Activated CD4-positive, alpha-beta T cell treated with anti-CD3 and anti-CD28 coated beads for 1 hour (primary cell): ENCODE measurements around the gene OTUB1.

Source experiments
- DNase-seq: peaks from one replicate; pipeline ENCODE4 v3.0.0-alpha.2; 2020

Gene OTUB1

GRCh38 chr11:64007160-64007628 is 21.0 kb downstream of the OTUB1 start:
- no peak for DNase-seq

DNA sequence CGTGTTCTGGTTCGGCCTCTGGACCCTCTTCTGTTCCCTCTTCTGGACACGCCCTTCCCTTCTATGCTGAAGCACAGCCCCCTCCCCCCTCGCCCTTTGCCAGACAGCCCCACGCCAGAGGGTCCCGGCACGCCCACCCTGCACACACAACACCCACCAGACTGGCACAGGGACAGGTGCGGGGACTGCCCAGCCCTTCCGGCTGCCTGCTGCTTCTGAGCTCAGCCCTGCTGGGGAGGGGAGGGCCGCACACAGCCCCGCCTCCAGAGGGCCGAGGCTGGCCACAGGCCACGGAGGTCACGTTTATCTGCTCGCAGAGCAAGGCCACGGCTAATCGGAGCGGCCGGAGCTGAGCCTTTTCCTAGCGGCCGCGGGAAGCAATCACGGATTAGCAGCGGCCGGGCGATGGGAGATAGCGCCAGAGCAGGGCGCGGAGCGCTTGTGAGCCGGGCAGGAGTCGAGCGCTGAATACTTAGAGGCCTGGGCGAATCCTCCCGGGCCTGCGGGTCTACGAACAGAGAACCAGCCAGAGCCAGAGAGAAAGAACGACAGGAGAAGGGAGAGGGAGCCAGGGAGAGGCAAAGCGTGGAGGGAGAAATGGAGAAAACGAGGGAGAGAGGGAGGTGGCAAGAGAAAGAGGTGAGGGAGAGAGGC is 21.5 kb downstream of the OTUB1 start:
- DNase-seq: no peak

GRCh38 chr11:64008283-64008913 is 22.2 kb downstream of the OTUB1 start:
- no peak for DNase-seq

- no peak for DNase-seq
Observed at GRCh38 chr11:64008914-64009633, 22.8 kb downstream of the OTUB1 start.

GRCh38 chr11:64009710-64010109 is 23.5 kb downstream of the OTUB1 start:
- no peak for DNase-seq

DNA sequence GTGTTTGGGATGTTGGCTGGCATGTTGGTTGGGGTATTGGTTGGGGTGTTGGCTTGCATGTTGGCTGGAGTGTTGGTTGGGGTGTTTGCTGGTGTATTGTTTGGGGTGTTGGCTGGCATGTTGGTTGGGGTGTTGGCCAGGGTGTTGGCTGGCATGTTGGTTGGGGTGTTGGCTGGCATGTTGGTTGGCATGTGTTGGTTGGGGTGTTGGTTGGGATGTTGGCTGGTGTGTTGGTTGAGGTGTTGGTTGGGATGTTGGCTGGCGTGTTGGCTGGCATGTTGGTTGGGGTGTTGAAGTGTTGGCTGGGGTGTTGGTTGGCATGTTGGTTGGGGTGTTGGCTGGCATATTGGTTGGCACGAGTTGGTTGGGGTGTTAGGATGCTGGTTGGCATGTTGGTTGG is 24.5 kb downstream of the OTUB1 start:
- DNase-seq: no peak

DNA sequence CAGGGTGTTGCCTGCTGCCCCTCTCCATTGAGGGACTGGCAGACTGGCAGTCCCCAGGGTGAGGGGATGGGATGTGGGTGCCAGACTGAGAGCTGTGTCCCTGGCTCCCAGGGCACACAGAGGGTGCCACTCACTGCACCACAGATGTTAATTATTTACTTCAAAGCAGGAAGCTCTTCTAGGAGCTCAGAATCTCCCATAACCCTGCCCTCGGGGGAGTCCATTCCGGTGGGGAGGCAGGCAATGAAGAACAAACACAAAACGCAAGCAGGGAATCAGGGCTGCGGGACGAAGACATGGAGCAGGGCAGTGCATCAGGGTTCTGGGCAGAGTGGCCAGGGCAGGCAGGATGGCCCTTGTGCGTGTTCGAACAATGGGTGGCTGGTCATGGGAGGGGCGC is 25.1 kb downstream of the OTUB1 start:
- no peak for DNase-seq

DNA sequence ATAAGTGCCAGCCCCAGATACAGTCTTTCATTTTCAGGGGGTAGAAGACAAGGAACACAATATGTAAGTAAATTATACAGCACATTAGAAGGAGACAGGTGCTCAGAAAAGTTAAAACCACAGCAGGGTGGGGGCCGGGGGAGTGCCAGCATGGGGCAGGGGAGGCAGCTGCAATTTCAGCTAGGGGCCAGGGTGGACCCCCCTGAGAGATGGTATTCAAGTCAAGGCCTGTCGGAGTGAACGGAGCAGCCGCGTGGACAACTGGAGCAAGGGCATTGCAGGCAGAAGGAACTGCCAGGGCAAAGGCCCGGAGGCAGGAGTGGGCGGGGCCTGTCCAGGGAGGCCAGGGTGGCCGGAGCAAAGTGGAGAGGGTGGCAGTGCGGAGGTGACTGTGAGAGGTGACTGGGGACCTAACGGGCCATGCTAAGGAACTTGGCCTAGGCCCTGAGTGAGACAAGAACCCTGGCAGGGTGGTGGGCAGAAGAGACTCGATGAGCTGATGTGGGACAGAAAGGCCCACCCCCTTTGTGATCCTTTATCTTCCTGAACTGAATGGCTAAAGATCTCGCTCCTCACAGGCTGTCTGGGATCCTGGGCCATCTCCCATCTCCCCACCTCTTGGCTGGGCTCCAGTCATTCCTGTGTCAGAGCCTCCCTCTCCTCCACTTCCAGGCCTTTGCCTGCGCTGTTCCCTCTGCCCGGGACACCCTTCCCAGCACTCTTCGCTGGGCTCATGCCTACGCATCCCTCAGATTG is 27.1 kb downstream of the OTUB1 start:
- DNase-seq: no peak

DNA sequence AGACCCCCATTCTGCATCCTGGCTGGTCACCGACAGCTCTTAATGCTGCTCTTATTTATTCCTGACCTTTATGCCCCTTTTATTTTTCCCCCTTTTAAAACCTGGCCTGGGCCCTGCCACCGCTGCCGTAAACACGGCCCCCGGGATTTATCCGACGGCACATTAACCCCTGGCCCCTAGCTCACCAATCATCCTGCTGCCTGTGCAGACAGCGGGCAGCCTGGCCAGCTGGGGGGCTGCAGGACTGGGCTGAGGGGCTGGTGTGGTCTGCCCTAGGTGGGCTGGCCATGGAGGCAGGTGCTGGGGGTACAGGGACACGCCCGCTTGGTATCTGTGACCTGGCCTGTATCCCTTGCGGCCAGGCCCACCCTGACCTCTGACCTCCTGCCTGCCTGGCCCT is 28.1 kb downstream of the OTUB1 start:
- DNase-seq: no peak

- no peak for DNase-seq
Observed at GRCh38 chr11:64015510-64015909, 29.3 kb downstream of the OTUB1 start.

- DNase-seq: no peak
Observed at GRCh38 chr11:64015935-64016845, 30.0 kb downstream of the OTUB1 start.

- no peak for DNase-seq
Observed at GRCh38 chr11:64017945-64018224, 31.6 kb downstream of the OTUB1 start.

- no peak for DNase-seq
Observed at GRCh38 chr11:64018310-64018709, 32.1 kb downstream of the OTUB1 start.

GRCh38 chr11:64019106-64020037 is 33.1 kb downstream of the OTUB1 start:
- no peak for DNase-seq

GRCh38 chr11:64020976-64021756 is 34.9 kb downstream of the OTUB1 start:
- no peak for DNase-seq

- DNase-seq: no peak
Observed at GRCh38 chr11:64021757-64022093, 35.5 kb downstream of the OTUB1 start.

DNA sequence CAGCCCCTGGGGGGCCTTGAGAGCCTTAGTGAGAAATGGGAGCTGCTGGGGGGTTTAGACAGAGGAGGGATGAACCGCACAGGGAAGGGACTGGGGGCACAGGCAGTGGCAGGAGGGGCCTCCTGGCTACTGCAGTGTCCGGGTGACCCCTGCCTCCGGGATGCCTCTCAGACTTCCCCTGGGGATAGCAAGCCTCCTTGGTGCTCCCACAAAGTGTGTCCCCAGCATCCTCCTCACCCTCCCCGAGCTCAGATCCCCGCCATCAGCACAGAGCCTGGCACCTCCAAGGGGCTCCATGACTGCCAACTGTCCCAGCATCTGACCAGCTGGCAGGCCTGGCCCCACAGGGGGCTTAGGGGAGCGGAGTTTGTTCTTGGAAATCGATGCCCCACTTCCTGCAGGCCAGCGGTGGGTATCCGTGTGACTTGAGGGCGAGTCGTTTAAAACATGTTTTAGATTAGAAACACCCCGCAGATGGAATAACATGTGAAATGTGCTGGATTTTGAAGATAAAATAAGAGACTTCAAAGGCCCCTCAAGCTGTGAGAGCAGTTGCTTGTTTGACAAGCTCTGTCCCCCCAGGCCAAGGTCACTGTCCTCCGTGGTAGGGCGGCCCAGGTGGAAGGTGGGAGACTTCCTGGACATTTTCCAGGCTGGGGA is 36.0 kb downstream of the OTUB1 start:
- DNase-seq: no peak

- DNase-seq: no peak
Observed at GRCh38 chr11:64023712-64024710, 37.8 kb downstream of the OTUB1 start.

- DNase-seq: no peak
Observed at GRCh38 chr11:64025205-64025604, 39.0 kb downstream of the OTUB1 start.
